K562 (cell line): ENCODE data around the gene GCC1. TPM values are rescaled to one million over a fixed set of nuclear protein-coding genes. Genes with fewer than 3 reads are reported as not detected.

Experiments
- BACH1 ChIP-seq: fragments of 200-800 bp; sonication (Bioruptor generic); IDR thresholded peaks from 2 replicates; pipeline ENCODE4 v1.6.1; 2016; ENCODE audit warnings: missing genetic modification characterization, missing compliant biosample characterization
- CAMTA2 ChIP-seq: fragments of 250-450 bp; sonication (Bioruptor Pico); conservative IDR thresholded peaks from 2 replicates; pipeline ENCODE4 v1.5.1; 2022
- CTBP1 ChIP-seq: fragments of 450-650 bp; IDR thresholded peaks from 2 replicates; pipeline ENCODE4 v1.6.1; 2016; ENCODE audit warnings: borderline replicate concordance
- DACH1 ChIP-seq: fragments of 450-650 bp; IDR thresholded peaks from 2 replicates; pipeline ENCODE4 v1.6.1; 2018; ENCODE audit not compliant: partially characterized antibody
- DPF2 ChIP-seq: fragments of 450-650 bp; IDR thresholded peaks from 2 replicates; pipeline ENCODE4 v1.6.1; 2016
- GTF2F1 ChIP-seq: IDR thresholded peaks from 2 replicates; pipeline ENCODE4 v1.6.1; 2011; ENCODE audit warnings: low read depth, low read length, improper control_type of control experiment
- HNRNPUL1 ChIP-seq: fragments of 200-400 bp; formaldehyde crosslinking; IDR thresholded peaks from 2 replicates; pipeline ENCODE4 v1.6.1; 2017; ENCODE audit warnings: low read length
- MTA3 ChIP-seq: fragments of 450-650 bp; formaldehyde crosslinking; IDR thresholded peaks from 2 replicates; pipeline ENCODE4 v1.6.1; 2017; ENCODE audit warnings: mild to moderate bottlenecking, borderline replicate concordance
- NELFE ChIP-seq: IDR thresholded peaks from 2 replicates; pipeline ENCODE4 v1.6.1; 2011; ENCODE audit warnings: mild to moderate bottlenecking; ENCODE audit not compliant: insufficient read depth, insufficient read length
- NFE2L1 ChIP-seq: fragments of 450-650 bp; IDR thresholded peaks from 2 replicates; pipeline ENCODE4 v1.6.1; 2016; ENCODE audit warnings: missing genetic modification characterization, low read depth, mild to moderate bottlenecking, missing compliant biosample characterization, moderate library complexity, borderline replicate concordance
- PCBP1 ChIP-seq: fragments of 200-400 bp; formaldehyde crosslinking; IDR thresholded peaks from 2 replicates; pipeline ENCODE4 v1.6.1; 2018; ENCODE audit warnings: mild to moderate bottlenecking, low read depth, low read length; ENCODE audit not compliant: poor library complexity, severe bottlenecking
- RFX5 ChIP-seq: IDR thresholded peaks from 2 replicates; pipeline ENCODE4 v1.6.1; 2011; ENCODE audit warnings: low read depth, mild to moderate bottlenecking, improper control_type of control experiment, low read length
- SMAD3 ChIP-seq: fragments of 450-650 bp; formaldehyde crosslinking; conservative IDR thresholded peaks from 2 replicates; pipeline ENCODE4 v1.4.0; 2020; ENCODE audit warnings: mild to moderate bottlenecking
- SMARCA4 ChIP-seq: fragments of 450-650 bp; IDR thresholded peaks from 2 replicates; pipeline ENCODE4 v1.6.1; 2016
- ZBTB11 ChIP-seq, 3 experiments: fragments of 200-800 bp in 1 of 3; fragments of 250-450 bp in 1 of 3; fragments of 450-650 bp in 1 of 3; sonication (Bioruptor Pico) in 1 of 3; sonication (Bioruptor generic) in 1 of 3; formaldehyde crosslinking in 1 of 3; IDR thresholded peaks; 2 replicates each; pipeline versions ENCODE4 v1.6.1 to v1.8.0; 2016 to 2022; ENCODE audit warnings: mild to moderate bottlenecking in 2 of 3, missing genetic modification characterization in 2 of 3, missing compliant biosample characterization in 1 of 3, moderate library complexity in 1 of 3
- ZBTB33 ChIP-seq: sonication (generic); formaldehyde crosslinking; IDR thresholded peaks from 2 replicates; pipeline ENCODE4 v1.8.1; 2023; ENCODE audit warnings: mild to moderate bottlenecking, missing genetic modification reagents
- ZNF76 ChIP-seq: fragments of 250-450 bp; sonication (Bioruptor Pico); IDR thresholded peaks from 2 replicates; pipeline ENCODE4 v1.4.0; 2020; ENCODE audit warnings: mild to moderate bottlenecking, moderate library complexity, borderline replicate concordance
- polyA plus RNA-seq, 8 experiments: library from polyadenylated mRNA; depleted of rRNA in 4 of 8; stranded (reverse) in 5 of 8; unstranded in 3 of 8; fragments of >200 nt; fragmentation: Nextera tagmentation in 2 of 8; fragmentation: Illumina TruSeq in 1 of 8; extraction: Ambion mirVana in 2 of 8; extraction: Trizol in 1 of 8; gene quantifications; 2 replicates each; pipeline versions ENCODE4 v1.2.1 to v1.2.3, GENCODE V29; 2011 to 2014; ENCODE audit warnings: inconsistent platforms in 1 of 8, missing spikeins in 1 of 8
- total RNA-seq, 7 experiments: library from RNA; depleted of rRNA in 6 of 7; stranded (reverse); fragments of >200 nt in 6 of 7; fragmentation: Illumina TruSeq in 2 of 7; extraction: Trizol in 2 of 7; gene quantifications; 2 replicates each; pipeline versions ENCODE4 v1.2.1 to v1.2.3, GENCODE V29; 2011 to 2021; ENCODE audit warnings: low replicate concordance in 1 of 7
- TF ChIP-seq, protein P1 (sequence below): fragments of 250-450 bp; sonication (Bioruptor Pico); IDR thresholded peaks from 2 replicates; pipeline ENCODE4 v1.8.0; 2022; ENCODE audit warnings: inconsistent platforms
- TF ChIP-seq, protein P2 (sequence below): fragments of 250-450 bp; sonication (Bioruptor Pico); IDR thresholded peaks from 2 replicates; pipeline ENCODE4 v1.5.1; 2021; ENCODE audit warnings: mild to moderate bottlenecking

GCC1 gene
- total and polyA plus RNA-seq, 9 of the 15 experiments (the other 6 are each of a cell fraction or from before 2014, with no cell fraction given): 1.9 to 19.8 (median 10.9) TPM

- TF ChIP-seq ZBTB33 (CRISPR knock-in tag) (peak; percentile 73; the same call in 1 of the 2 replicates), SMARCA4 (peak; percentile 56; the same call in 1 of the 2 replicates), ZBTB11 (CRISPR knock-in tag; IDR thresholded peaks at IDR 0.05) (0 out of 6 replicates have a peak, but pooled peaks of 1 of the 3 experiments have one; percentile 16), CAMTA2 (no peak), NFE2L1 (tag) (no peak), NELFE (no peak), GTF2F1 (no peak), DACH1 (peak; percentile 97), HNRNPUL1 (no peak), DPF2 (peak; percentile 71; the same call in 1 of the 2 replicates), CTBP1 (peak; percentile 97), RFX5 (no peak), ZNF76 (no peak), PCBP1 (no peak), MTA3 (peak; percentile 76; the same call in 1 of the 2 replicates), SMAD3 (no peak), BACH1 (tag) (no peak)
- TF ChIP-seq, protein P1, sequence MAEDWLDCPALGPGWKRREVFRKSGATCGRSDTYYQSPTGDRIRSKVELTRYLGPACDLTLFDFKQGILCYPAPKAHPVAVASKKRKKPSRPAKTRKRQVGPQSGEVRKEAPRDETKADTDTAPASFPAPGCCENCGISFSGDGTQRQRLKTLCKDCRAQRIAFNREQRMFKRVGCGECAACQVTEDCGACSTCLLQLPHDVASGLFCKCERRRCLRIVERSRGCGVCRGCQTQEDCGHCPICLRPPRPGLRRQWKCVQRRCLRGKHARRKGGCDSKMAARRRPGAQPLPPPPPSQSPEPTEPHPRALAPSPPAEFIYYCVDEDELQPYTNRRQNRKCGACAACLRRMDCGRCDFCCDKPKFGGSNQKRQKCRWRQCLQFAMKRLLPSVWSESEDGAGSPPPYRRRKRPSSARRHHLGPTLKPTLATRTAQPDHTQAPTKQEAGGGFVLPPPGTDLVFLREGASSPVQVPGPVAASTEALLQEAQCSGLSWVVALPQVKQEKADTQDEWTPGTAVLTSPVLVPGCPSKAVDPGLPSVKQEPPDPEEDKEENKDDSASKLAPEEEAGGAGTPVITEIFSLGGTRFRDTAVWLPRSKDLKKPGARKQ: no peak
- TF ChIP-seq, protein P2, sequence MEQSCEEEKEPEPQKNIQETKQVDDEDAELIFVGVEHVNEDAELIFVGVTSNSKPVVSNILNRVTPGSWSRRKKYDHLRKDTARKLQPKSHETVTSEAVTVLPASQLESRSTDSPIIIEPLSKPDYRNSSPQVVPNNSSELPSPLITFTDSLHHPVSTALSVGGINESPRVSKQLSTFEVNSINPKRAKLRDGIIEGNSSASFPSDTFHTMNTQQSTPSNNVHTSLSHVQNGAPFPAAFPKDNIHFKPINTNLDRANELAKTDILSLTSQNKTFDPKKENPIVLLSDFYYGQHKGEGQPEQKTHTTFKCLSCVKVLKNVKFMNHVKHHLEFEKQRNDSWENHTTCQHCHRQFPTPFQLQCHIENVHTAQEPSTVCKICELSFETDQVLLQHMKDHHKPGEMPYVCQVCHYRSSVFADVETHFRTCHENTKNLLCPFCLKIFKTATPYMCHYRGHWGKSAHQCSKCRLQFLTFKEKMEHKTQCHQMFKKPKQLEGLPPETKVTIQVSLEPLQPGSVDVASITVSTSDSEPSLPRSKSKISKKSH: no peak
These were observed 3.5 kb upstream of the GCC1 start (continued) for GRCh38 chr7:127588697-127589482.
